H1 (cell line): ENCODE data around the gene GPR179. TPM values are rescaled to one million over a fixed set of nuclear protein-coding genes. Genes with fewer than 3 reads are reported as not detected.

Source experiments
- CTCF ChIA-PET: fragments of 300-600 bp; sonication (Branson Sonifier 250); formaldehyde crosslinking; loops from one replicate; lab custom pipeline; 2021; ENCODE audit not compliant: partially characterized antibody; lab: Charles Lee
- POLR2A ChIA-PET: fragments of 300-600 bp; sonication (Branson Sonifier 250); formaldehyde crosslinking; loops from one replicate; lab custom pipeline; 2021; ENCODE audit warnings: inconsistent platforms; ENCODE audit not compliant: partially characterized antibody; lab: Charles Lee
- DNase-seq, 2 experiments: peaks; one replicate each; pipeline versions ENCODE4 v3.0.0 to v3.0.0-alpha.2; 2010 to 2022; ENCODE audit warnings: low spot score in 2 of 2, low read depth in 1 of 2, mixed read lengths in 1 of 2
- FAIRE-seq: peaks from 2 replicates; lab custom pipeline; 2011; peaks lifted over from hg19 to GRCh38; lab: Jason Lieb, UNC
- H2AFZ ChIP-seq: 2 replicates; pipeline ENCODE4 v1.8.1; 2012; ENCODE audit warnings: low read length, inconsistent platforms
- H2AK5ac ChIP-seq: 2 replicates; pipeline ENCODE4 v1.6.1; 2013; ENCODE audit warnings: low read depth, low read length
- H2BK120ac ChIP-seq: replicated peaks from 2 replicates; pipeline ENCODE3; 2013; ENCODE audit warnings: low read depth, low read length, inconsistent platforms
- H2BK12ac ChIP-seq: 2 replicates; pipeline ENCODE4 v1.6.1; 2013; ENCODE audit warnings: low read depth, low read length
- H2BK15ac ChIP-seq: 2 replicates; pipeline ENCODE4 v1.6.1; 2013; ENCODE audit warnings: low read length
- H2BK20ac ChIP-seq: 2 replicates; pipeline ENCODE4 v1.6.1; 2013; ENCODE audit warnings: low read length
- H2BK5ac ChIP-seq: 2 replicates; pipeline ENCODE4 v1.6.1; 2013; ENCODE audit warnings: low read depth, low read length
- H3K14ac ChIP-seq: 2 replicates; pipeline ENCODE4 v1.6.1; 2013; ENCODE audit warnings: inconsistent platforms; ENCODE audit not compliant: insufficient read length
- H3K18ac ChIP-seq: 2 replicates; pipeline ENCODE4 v1.6.1; 2013; ENCODE audit warnings: low read length; ENCODE audit errors: extremely low read depth
- H3K23ac ChIP-seq: 2 replicates; pipeline ENCODE4 v1.6.1; 2013; ENCODE audit warnings: inconsistent platforms; ENCODE audit not compliant: insufficient read length
- H3K23me2 ChIP-seq: 2 replicates; pipeline ENCODE4 v1.6.1; 2013; ENCODE audit warnings: low read depth, low read length
- H3K27ac ChIP-seq: 2 replicates; pipeline ENCODE4 v1.6.1; 2011; ENCODE audit warnings: low read depth, low read length, inconsistent platforms
- H3K27me3 ChIP-seq, 4 experiments: replicated peaks in 1 of 4; 1 replicate in 1 of 4; 2 replicates in 3 of 4; pipeline versions ENCODE4 v1.6.1 to v1.8.1; 2011 to 2013; ENCODE audit warnings: low read length in 3 of 4, mild to moderate bottlenecking in 3 of 4, inconsistent platforms in 2 of 4, mixed read lengths in 2 of 4, moderate library complexity in 1 of 4; ENCODE audit not compliant: control insufficient read depth in 3 of 4, insufficient read depth in 3 of 4; ENCODE audit errors: extremely low read depth in 1 of 4
- H3K36me3 ChIP-seq, 4 experiments: 2 replicates each; pipeline versions ENCODE4 v1.6.1 to v1.8.1; 2011 to 2013; ENCODE audit warnings: mild to moderate bottlenecking in 4 of 4, low read length in 3 of 4, moderate library complexity in 2 of 4, control low read depth in 1 of 4, inconsistent platforms in 1 of 4; ENCODE audit not compliant: insufficient read depth in 4 of 4, control insufficient read depth in 2 of 4
- H3K4ac ChIP-seq: replicated peaks from 2 replicates; pipeline ENCODE3; 2013; ENCODE audit warnings: low read length, low read depth, mixed read lengths, inconsistent platforms; ENCODE audit not compliant: insufficient read length
- H3K4me1 ChIP-seq, 4 experiments: replicated peaks in 1 of 4; 1 replicate in 1 of 4; 2 replicates in 3 of 4; pipeline versions ENCODE4 v1.6.1 to v1.8.1; 2011 to 2013; ENCODE audit warnings: low read length in 3 of 4, inconsistent platforms in 2 of 4, mixed read lengths in 1 of 4; ENCODE audit not compliant: insufficient read depth in 4 of 4, control insufficient read depth in 3 of 4
- H3K4me2 ChIP-seq, 2 experiments: 2 replicates each; pipeline versions ENCODE4 v1.6.1 to v1.8.1; 2011 to 2013; ENCODE audit warnings: low read depth in 2 of 2, low read length in 2 of 2, control low read depth in 1 of 2, inconsistent platforms in 1 of 2, mild to moderate bottlenecking in 1 of 2; ENCODE audit not compliant: insufficient read depth in 1 of 2
- H3K4me3 ChIP-seq, 4 experiments: fragments of 200-600, 300-600 bp in 1 of 4; sonication (generic), shearing (Covaris generic), sonication (Bioruptor Twin) in 1 of 4; 2 replicates each; pipeline versions ENCODE4 v1.5.1 to v1.8.1; 2011 to 2016; ENCODE audit warnings: low read length in 4 of 4, low read depth in 3 of 4, control low read depth in 2 of 4, inconsistent platforms in 2 of 4, mild to moderate bottlenecking in 2 of 4, mixed read lengths in 1 of 4, moderate library complexity in 1 of 4; ENCODE audit not compliant: insufficient read depth in 2 of 4; ENCODE audit errors: extremely low read depth in 1 of 4
- H3K56ac ChIP-seq: replicated peaks from 2 replicates; pipeline ENCODE3; 2013; ENCODE audit warnings: low read depth, mild to moderate bottlenecking, mixed read lengths, low read length, inconsistent platforms; ENCODE audit not compliant: insufficient read length
- H3K79me1 ChIP-seq: 2 replicates; pipeline ENCODE4 v1.6.1; 2013; ENCODE audit warnings: low read depth, low read length, control low read depth
- H3K79me2 ChIP-seq, 2 experiments: 2 replicates each; pipeline versions ENCODE4 v1.6.1 to v1.8.1; 2012 to 2013; ENCODE audit warnings: low read length in 2 of 2, mild to moderate bottlenecking in 2 of 2, inconsistent platforms in 1 of 2; ENCODE audit not compliant: insufficient read depth in 2 of 2, control insufficient read depth in 1 of 2
- H3K9ac ChIP-seq, 4 experiments: replicated peaks in 1 of 4; 1 replicate in 1 of 4; 2 replicates in 3 of 4; pipeline versions ENCODE4 v1.6.1 to v1.8.1; 2011 to 2013; ENCODE audit warnings: low read depth in 3 of 4, low read length in 3 of 4, control low read depth in 2 of 4, mild to moderate bottlenecking in 2 of 4, moderate library complexity in 2 of 4, inconsistent platforms in 1 of 4; ENCODE audit errors: extremely low read depth in 1 of 4
- H3K9me3 ChIP-seq, 2 experiments: 2 replicates each; pipeline versions ENCODE4 v1.6.1 to v1.8.1; 2012 to 2013; ENCODE audit warnings: mild to moderate bottlenecking in 2 of 2, moderate library complexity in 2 of 2, control low read depth in 1 of 2, inconsistent platforms in 1 of 2, low read depth in 1 of 2, low read length in 1 of 2, mixed read lengths in 1 of 2; ENCODE audit not compliant: insufficient read depth in 2 of 2
- H4K20me1 ChIP-seq, 2 experiments: replicated peaks in 1 of 2; 2 replicates each; pipeline versions ENCODE3 to v1.8.1; 2011 to 2013; ENCODE audit warnings: inconsistent platforms in 2 of 2, low read length in 2 of 2, mild to moderate bottlenecking in 1 of 2; ENCODE audit not compliant: insufficient read depth in 2 of 2, control insufficient read depth in 1 of 2
- H4K5ac ChIP-seq: 2 replicates; pipeline ENCODE4 v1.6.1; 2013; ENCODE audit warnings: low read length, low read depth, mixed read lengths, inconsistent platforms; ENCODE audit not compliant: insufficient read length
- H4K8ac ChIP-seq: 2 replicates; pipeline ENCODE4 v1.8.0; 2013; ENCODE audit warnings: mild to moderate bottlenecking, moderate library complexity, low read length, inconsistent platforms; ENCODE audit not compliant: insufficient read depth; ENCODE audit errors: extremely low read depth
- H4K91ac ChIP-seq: replicated peaks from 2 replicates; pipeline ENCODE3; 2013; ENCODE audit warnings: low read length, mixed read lengths, inconsistent platforms; ENCODE audit not compliant: insufficient read length
- NANOG ChIP-seq: IDR thresholded peaks from 2 replicates; pipeline ENCODE4 v1.6.1; 2011; ENCODE audit warnings: low read length, low read depth, mild to moderate bottlenecking, inconsistent platforms; ENCODE audit not compliant: insufficient read depth, poor library complexity, severe bottlenecking
- PHF8 ChIP-seq: fragments of 200-600 bp; sonication (generic); conservative IDR thresholded peaks from 2 replicates; pipeline ENCODE4 v1.7.1; 2012; ENCODE audit warnings: low read depth, mild to moderate bottlenecking, inconsistent platforms, low read length, moderate library complexity
- SP1 ChIP-seq: IDR thresholded peaks from 2 replicates; pipeline ENCODE4 v1.6.1; 2011; ENCODE audit warnings: low read depth, low read length
- SP2 ChIP-seq: IDR thresholded peaks from 2 replicates; pipeline ENCODE4 v1.6.1; 2012; ENCODE audit warnings: mild to moderate bottlenecking, low read length, inconsistent platforms
- TBP ChIP-seq: IDR thresholded peaks from 2 replicates; pipeline ENCODE4 v1.6.1; 2011; ENCODE audit warnings: low read depth, low read length, improper control_type of control experiment
- YY1 ChIP-seq: IDR thresholded peaks from 2 replicates; pipeline ENCODE4 v1.6.1; 2011; ENCODE audit warnings: low read depth, mild to moderate bottlenecking, low read length
- WGBS, 2 experiments: shearing (Covaris generic) in 1 of 2; methylation state at CpG; one replicate each; pipeline versions ENCODE4 v1.1.6 to v1.1.7; 2013 to 2015; ENCODE audit warnings: low lambda C conversion rate in 2 of 2, mixed read lengths in 2 of 2, inconsistent platforms in 1 of 2, low coverage in 1 of 2, missing lambda C conversion rate in 1 of 2; ENCODE audit not compliant: insufficient replicate concordance in 2 of 2, insufficient coverage in 1 of 2, insufficient read length in 1 of 2; ENCODE audit errors: extremely low coverage in 1 of 2, missing lambda C conversion rate in 1 of 2; 5-methylcytosine and 5-hydroxymethylcytosine counted together
- polyA plus RNA-seq, 7 experiments: library from polyadenylated mRNA; depleted of rRNA in 3 of 7; stranded (reverse) in 5 of 7; unstranded in 2 of 7; fragments of >200 nt in 5 of 7; fragments of 200-250 nt in 2 of 7; gene quantifications; 1 replicate in 5 of 7; 2 replicates in 1 of 7; 4 replicates in 1 of 7; pipeline versions ENCODE4 v1.2.1 to v1.2.3, GENCODE V29; 2011 to 2013; ENCODE audit warnings: missing spikeins in 2 of 7, mixed read lengths in 2 of 7
- total RNA-seq: library from RNA; stranded (reverse); fragmentation: NEBNext Ultra II Directional; extraction: Animal tissue kit (Norgen Biotek cat#: 25700); gene quantifications from 2 replicates; pipeline ENCODE4 v1.2.1, GENCODE V29; 2021
- TF ChIP-seq, protein P1 (sequence below): IDR thresholded peaks from 2 replicates; pipeline ENCODE4 v1.6.1; 2012; ENCODE audit warnings: inconsistent platforms

Gene GPR179
- total and polyA plus RNA-seq, 2 of the 8 experiments (the other 6 are each of a cell fraction or from before 2014, with no cell fraction given): 0.02 to 0.07 TPM

DNA sequence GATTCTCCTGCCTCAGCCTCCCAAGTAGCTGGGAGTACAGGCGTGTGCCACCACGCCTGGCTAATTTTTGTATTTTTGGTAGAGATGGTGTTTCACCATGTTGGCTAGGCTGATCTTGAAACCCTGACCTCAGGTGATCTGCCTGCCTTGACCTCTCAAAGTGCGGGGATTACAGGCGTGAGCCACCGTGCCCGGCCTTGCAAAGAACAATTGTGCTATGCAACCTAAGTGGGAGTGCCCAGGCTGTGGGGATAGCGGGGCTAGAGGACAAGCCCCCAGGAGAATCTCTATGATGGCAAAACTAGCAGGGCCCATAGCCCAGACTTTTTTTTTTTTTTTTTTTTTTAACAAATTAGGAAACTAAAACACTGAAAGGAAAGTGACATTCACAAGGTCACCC, 2.0 kb upstream of the GPR179 start:
- Histone ChIP-seq H3K4me3 (no peak overlapping the region), H3K36me3 (no peaks in the 10 kb centered on the region), H3K14ac (no peak overlapping the region), H2BK120ac (no peak overlapping the region), H2BK5ac (no peak overlapping the region), H3K4me2 (no peak overlapping the region), H2AK5ac (no peak overlapping the region), H3K9me3 (no peaks in the 10 kb centered on the region), H2BK15ac (no peak overlapping the region), H3K9ac (no peak overlapping the region), H4K20me1 (no peaks in the 10 kb centered on the region), H3K23me2 (no peaks in the 10 kb centered on the region), H3K27me3 (no peaks in the 10 kb centered on the region), H3K56ac (no peak overlapping the region), H3K79me2 (no peaks in the 10 kb centered on the region), H3K4ac (no peak overlapping the region), H4K91ac (no peak overlapping the region), H2BK12ac (no peak overlapping the region), H3K23ac (no peak overlapping the region), H3K4me1 (peaks cover 0 to 13% (median 6%) of the 10 kb centered on the region in 4 experiments; a peak in 6 of 7 replicates), H4K5ac (no peak overlapping the region), H2BK20ac (no peak overlapping the region), H3K27ac (no peak overlapping the region), H4K8ac (no peak overlapping the region), H2AFZ (no peak overlapping the region), H3K18ac (no peak overlapping the region), H3K79me1 (no peaks in the 10 kb centered on the region)
- FAIRE-seq (no peak), DNase-seq (no peak)
- WGBS, 2 experiments: 94% methylated on average over 7 of the region's 7 CpGs; no CpG with 5 or more reads in 1 of the 2 experiments
- TF ChIP-seq TBP (no peak), PHF8 (no peak), SP1 (no peak), SP2 (no peak), NANOG (no peak), YY1 (no peak)
- TF ChIP-seq, protein P1, sequence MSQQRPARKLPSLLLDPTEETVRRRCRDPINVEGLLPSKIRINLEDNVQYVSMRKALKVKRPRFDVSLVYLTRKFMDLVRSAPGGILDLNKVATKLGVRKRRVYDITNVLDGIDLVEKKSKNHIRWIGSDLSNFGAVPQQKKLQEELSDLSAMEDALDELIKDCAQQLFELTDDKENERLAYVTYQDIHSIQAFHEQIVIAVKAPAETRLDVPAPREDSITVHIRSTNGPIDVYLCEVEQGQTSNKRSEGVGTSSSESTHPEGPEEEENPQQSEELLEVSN: no peak
- POLR2A ChIA-PET: interaction anchor here (1.3 to 1.8 kb wide), 3 partner anchors 13 to 69 kb away, joined by 3 to 11 read pairs (median 4); no protein-coding TSS in a partner anchor
- CTCF ChIA-PET: interaction anchor here (1.6 to 25.7 kb wide), 4 partner anchors 14 to 74 kb away, joined by 4 to 400 read pairs (median 100); partner anchors contain the start of gene ARHGAP23
